Body of pancreas (tissue), 4 donors: ENCODE results near the gene TAPT1.

ENCODE experiments used
- POLR2A ChIP-seq, 3 donors: fragments of 450-650 bp; IDR thresholded peaks; one replicate each; pipeline ENCODE4 v1.6.1; 2016; ENCODE audit warnings: antibody characterized with exemption in 3 of 3, mild to moderate bottlenecking in 2 of 3
- TF ChIP-seq, protein P1 (sequence below), 7 experiments: fragments of 450-650 bp in 4 of 7; fragments of 200-600 bp in 3 of 7; sonication (generic) in 3 of 7; IDR thresholded peaks; one replicate each; pipeline ENCODE4 v1.5.1; 2016 to 2019; ENCODE audit warnings: antibody characterized with exemption in 7 of 7

DNA sequence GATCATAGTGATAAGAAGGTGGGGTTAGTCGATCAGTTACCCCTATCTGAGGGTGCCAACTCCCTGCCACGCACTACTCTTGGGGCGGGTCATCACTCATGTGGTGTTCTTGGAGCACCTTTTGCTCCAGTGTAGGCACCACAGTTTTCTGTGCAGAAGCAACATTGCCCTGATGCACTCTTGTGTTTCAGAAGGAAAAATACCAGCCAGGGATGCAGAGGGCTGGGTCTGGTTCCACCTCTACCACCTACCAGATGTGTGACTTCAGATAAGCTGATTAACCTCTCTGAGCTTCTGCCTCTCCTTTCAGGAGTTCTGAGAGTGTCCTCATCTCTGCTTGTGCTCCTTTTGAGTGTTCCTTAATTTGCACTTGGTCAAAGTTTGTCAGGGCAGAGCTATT is 112.5 kb downstream of the TAPT1 start:
- TF ChIP-seq, protein P1, sequence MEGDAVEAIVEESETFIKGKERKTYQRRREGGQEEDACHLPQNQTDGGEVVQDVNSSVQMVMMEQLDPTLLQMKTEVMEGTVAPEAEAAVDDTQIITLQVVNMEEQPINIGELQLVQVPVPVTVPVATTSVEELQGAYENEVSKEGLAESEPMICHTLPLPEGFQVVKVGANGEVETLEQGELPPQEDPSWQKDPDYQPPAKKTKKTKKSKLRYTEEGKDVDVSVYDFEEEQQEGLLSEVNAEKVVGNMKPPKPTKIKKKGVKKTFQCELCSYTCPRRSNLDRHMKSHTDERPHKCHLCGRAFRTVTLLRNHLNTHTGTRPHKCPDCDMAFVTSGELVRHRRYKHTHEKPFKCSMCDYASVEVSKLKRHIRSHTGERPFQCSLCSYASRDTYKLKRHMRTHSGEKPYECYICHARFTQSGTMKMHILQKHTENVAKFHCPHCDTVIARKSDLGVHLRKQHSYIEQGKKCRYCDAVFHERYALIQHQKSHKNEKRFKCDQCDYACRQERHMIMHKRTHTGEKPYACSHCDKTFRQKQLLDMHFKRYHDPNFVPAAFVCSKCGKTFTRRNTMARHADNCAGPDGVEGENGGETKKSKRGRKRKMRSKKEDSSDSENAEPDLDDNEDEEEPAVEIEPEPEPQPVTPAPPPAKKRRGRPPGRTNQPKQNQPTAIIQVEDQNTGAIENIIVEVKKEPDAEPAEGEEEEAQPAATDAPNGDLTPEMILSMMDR (IDR thresholded peaks at IDR 0.05): no peak
- TF ChIP-seq POLR2A (IDR thresholded peaks at IDR 0.05): no peak
